Mesangial cell (primary cell): ENCODE data around the gene MRPL52. TPM values are rescaled to one million over a fixed set of nuclear protein-coding genes. Genes with fewer than 3 reads are reported as not detected.

Experiments used
- total RNA-seq: library from RNA; depleted of rRNA; stranded (reverse); fragments of >200 nt; gene quantifications from 2 replicates; pipeline ENCODE4 v1.2.3, GENCODE V29; 2015

MRPL52 gene
- 66.7 and 133 TPM in 2 replicates for total RNA-seq

DNA sequence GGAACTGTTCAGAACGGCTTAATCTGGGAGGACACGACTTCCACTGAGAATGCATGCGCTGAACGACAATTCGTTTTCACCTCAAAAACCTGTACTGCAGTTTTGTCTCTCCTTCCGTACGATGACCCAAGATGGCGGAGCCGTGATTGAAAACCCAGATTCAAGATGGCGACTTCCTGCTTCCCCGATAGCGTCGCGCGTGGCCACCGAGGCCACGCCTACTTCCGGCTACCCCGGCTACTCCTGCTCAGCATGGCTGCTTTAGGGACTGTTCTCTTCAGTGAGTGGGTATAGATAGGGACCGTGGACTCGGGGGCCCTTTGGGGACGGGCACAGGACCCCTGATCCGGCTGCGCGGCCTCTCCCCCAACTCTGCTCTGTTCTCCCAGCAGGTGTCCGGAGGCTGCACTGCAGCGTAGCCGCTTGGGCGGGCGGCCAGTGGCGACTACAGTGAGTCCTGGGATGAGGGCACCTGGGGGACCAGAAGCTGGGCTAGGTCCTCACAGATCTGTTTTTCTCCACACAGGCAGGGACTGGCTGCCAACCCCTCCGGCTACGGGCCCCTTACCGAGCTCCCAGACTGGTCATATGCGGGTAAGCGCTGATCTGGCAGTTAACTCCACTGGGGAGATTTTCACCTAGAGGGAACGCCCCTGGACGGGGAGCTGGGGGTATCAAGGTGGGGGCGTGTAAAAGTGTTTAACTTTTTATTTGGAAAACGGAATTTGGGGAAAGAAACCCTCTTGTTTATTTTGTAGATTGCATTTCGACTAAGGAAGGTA is at the start of gene MRPL52:
Gene MRPL52 (plus strand): TSS at position 227 of the 782 bp plus-strand sequence. CDS start 26 bp downstream, at position 253.

DNA sequence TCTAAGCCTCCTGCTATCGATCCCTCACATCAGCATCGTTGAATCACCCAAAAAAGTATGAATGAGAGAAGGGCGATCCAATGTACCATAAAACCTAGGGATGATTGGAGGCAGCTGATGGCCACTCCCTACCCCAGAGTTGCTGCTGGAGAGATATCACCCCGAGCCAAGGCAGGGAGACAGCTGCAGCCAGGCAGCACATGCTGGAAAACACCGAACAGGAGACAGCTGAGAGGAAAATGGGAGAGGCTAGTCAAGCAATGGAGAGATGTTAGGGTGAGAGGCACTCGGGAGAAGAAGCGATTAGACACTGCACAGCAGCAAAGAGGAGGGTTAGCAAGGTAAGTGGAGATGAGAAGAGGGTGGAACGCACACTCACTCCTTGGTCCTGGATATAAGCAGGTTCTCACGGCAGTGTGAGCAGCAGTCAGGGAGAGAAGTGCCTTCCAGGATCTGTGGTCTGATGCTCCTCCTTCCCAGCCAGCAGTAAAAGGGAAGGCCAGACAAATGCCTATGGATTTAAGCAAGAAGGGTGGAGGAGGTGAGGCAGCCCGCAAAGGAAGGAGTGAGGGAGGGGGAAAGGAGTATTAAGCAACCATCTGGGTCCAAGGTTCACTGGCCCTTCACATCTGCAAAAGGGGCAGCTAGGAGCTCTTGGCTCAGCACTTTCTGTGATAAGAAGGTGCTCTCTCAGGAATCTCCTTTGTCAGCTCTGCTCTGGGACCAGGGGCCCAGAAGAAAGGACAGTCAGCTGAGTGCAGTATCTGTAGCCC is 14.6 kb upstream of the MRPL52 start, which contains the start of gene SLC7A7:
Gene SLC7A7 (minus strand): TSS at position 495 of the 773 bp plus-strand sequence. CDS start 2,037 bp downstream, outside the sequence.

DNA sequence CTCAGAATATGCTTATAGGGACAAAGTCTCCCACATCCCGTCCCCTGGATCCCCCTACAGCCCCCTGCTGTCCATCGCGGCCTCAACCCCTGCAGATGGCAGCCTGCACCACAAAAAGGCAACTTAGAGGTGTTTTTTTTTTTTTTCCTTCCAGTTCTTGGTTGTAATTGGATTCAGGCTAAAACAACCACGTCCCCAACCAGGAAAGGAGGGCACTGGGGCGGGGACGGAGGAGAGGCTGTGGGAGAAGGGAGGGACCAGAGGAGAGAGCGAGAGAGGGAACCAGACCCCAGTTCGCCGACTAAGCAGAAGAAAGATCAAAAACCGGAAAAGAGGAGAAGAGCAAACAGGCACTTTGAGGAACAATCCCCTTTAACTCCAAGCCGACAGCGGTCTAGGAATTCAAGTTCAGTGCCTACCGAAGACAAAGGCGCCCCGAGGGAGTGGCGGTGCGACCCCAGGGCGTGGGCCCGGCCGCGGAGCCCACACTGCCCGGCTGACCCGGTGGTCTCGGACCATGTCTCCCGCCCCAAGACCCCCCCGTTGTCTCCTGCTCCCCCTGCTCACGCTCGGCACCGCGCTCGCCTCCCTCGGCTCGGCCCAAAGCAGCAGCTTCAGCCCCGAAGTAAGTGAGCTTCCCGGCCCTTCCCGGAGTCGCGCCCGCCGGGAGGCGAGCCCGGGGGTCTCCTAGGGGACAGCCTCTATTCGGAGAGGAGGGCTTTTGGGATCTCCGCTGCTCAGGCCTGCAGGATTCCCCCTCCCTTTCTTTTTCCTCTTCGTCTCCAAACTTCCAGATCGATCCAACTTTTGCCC is 6.8 kb downstream of the MRPL52 start, which contains the start of gene MMP14:
Gene MMP14 (plus strand): TSS at position 285 of the 813 bp plus-strand sequence. CDS start 233 bp downstream, at position 518.

DNA sequence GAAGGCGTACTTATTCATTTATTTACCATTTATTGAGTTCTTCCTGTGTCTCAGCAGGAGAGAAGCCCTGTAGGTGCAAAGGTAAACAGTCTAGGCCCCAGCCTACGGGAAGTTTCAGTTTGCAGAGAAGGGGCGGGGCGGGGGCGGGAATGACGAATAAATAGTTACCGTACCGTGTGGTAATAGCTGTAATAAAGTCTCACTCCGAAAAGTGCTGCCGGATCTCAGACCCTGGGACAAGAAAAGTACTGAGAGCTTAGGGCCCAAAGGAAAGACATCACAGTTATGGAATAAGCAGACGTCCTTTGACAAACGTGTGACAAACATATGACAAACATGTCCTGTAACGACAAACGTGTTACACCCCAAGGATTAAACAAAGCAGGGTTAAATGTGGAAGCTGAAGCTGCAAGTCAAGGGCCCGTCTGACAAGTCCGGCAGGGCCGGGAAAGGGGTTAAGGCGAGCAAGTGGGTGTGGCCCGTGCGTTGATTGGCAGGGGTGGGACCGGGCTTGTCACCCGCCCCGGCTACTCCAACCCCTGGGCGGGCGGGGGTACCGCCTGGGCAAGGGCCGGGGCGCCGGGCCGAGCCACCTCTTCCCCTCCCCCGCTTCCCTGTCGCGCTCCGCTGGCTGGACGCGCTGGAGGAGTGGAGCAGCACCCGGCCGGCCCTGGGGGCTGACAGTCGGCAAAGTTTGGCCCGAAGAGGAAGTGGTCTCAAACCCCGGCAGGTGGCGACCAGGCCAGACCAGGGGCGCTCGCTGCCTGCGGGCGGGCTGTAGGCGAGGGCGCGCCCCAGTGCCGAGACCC is 41.7 kb downstream of the MRPL52 start, which contains the start of gene LRP10:
Gene LRP10 (plus strand): TSS at position 517 of the 809 bp plus-strand sequence. CDS start 564 bp downstream, outside the sequence.

DNA sequence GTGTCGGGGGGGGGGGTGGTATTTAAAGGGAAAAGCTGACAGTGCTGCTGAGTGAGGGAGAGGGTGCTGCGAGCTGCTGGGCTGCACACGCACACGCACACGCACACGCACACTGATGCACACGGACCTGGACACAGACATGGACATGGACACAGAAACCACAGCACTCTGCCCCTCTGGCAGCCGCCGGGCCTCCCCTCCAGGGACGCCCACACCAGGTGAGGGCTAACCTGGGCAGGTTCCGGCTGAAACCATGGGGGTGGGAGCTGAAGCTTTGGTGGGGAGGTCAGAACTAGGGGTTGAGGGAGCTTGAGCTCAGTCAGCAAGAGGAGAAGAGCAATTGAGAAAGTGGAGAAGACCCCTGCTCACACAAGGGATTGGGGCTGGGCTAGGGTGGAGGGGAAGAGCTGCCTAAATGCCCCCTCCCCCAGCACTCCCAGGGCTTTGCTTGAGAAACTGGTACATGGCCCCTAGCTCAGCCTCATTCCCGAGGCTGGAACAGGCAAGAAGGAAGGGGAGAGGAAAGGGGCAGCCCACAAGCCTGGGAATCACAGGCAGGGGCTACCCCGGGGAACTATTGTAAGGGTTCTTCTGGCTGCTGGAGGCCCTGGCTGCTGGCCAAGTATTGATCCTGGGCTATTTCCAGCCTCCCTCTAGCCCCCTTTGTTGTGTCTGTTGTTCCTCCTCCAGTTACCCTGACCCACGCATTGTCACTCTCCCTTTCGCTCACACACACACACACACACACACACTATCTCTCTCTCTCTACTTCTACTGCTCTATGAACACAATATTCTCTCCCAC is 53.7 kb downstream of the MRPL52 start, which contains the start of gene REM2:
Gene REM2 (plus strand): TSS at position 50 of the 804 bp plus-strand sequence. CDS start 66 bp downstream, at position 116.

Other genes starting within 250 kb of the MRPL52 start
- gene DAD1, start 240.7 kb upstream of the MRPL52 start, total RNA-seq = 350 and 470 TPM in 2 replicates
- gene ABHD4, start 231.6 kb upstream of the MRPL52 start, total RNA-seq = 13.9 and 39.0 TPM in 2 replicates
- not detected in 2 replicates for gene OR6J1, start 185.5 kb upstream of the MRPL52 start, total RNA-seq
- gene OXA1L, start 63.2 kb upstream of the MRPL52 start, total RNA-seq = 92.7 and 164 TPM in 2 replicates
- gene SLC7A7, start 14.5 kb upstream of the MRPL52 start, total RNA-seq = 3.4 and 30.9 TPM in 2 replicates
- 389 and 526 TPM in 2 replicates for gene MMP14, start 6.7 kb downstream of the MRPL52 start, total RNA-seq
- gene LRP10, start 41.9 kb downstream of the MRPL52 start, total RNA-seq = 122 and 211 TPM in 2 replicates
- gene REM2, start 53.3 kb downstream of the MRPL52 start, total RNA-seq = 0.33 and 0.38 TPM in 2 replicates
- gene RBM23, start 89.3 kb downstream of the MRPL52 start, total RNA-seq = 54.6 and 60.3 TPM in 2 replicates
- gene PRMT5, start 99.5 kb downstream of the MRPL52 start, total RNA-seq = 58.3 and 102 TPM in 2 replicates
- gene HAUS4, start 127.2 kb downstream of the MRPL52 start, total RNA-seq = 61.6 and 92.7 TPM in 2 replicates
- 79.4 and 123 TPM in 2 replicates for gene AJUBA, start 152.7 kb downstream of the MRPL52 start, total RNA-seq
- gene C14orf93, start 180.3 kb downstream of the MRPL52 start, total RNA-seq = 6.2 and 18.6 TPM in 2 replicates
- 269 and 351 TPM in 2 replicates for gene PSMB5, start 205.0 kb downstream of the MRPL52 start, total RNA-seq
- gene PSMB11, start 212.3 kb downstream of the MRPL52 start, total RNA-seq = not detected in 2 replicates
- 11.1 and 13.8 TPM in 2 replicates for gene CDH24, start 227.6 kb downstream of the MRPL52 start, total RNA-seq